HT-29 (cell line): Measurements from ENCODE around the gene GJA1. TPM values are rescaled to one million over a fixed set of nuclear protein-coding genes. Genes with fewer than 3 reads are reported as not detected.

ENCODE experiments used
- DNase-seq: peaks from one replicate; pipeline ENCODE4 v3.0.0-alpha.2; 2015; ENCODE audit warnings: low spot score
- small RNA-seq: library from RNA; depleted of rRNA; stranded (forward); fragments of <200 nt; gene quantifications from one replicate; pipeline ENCODE3, GENCODE V24; 2014
- total RNA-seq: library from RNA; depleted of rRNA; stranded (reverse); fragments of >200 nt; shearing (Covaris generic); gene quantifications from 2 replicates; pipeline ENCODE4 v1.2.3, GENCODE V29; 2014; rRNA removed

GJA1 gene
- total RNA-seq, 1 experiment from 2014 or later: 0.03 TPM

DNA sequence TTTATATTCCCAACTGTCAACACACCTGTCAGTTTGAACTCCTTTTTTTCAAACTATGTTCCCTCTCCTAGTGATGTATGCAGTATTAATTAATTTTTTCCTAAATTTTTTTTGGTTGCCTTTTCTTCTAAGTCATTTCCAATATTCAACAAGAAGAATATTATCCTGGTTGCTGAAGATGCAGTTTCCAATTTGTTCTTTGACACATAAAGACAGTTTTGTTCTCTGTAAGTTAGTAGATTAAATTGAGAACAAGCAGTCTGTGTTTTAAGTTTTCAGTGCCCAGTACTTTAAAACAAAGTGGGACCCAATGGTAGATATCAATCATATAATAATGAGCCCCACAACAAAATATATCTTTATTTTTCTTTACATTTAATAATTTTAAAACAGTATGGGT, 47.3 kb downstream of the GJA1 start:
- no peak for DNase-seq

DNA sequence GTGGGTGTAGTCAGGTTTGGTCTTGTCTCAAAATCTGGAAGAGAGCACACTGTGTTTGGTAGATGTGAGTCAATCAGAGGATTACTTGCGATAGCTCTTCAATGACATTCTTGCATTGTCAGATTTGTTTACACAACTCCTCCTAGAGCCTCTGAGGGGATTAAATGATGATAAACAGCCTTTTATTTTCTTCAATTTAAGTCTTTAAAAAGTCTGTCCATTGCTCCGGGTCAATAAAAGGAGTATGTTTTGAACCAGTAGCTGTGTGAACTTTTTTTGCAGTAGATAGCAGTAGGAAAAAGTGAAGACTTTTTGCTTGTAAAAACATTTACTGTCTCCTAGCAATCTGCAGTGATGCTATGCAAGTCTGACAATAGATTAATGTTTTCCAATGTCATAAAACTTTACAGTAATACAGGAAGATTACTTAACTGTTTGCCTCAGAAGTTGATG, 49.9 kb downstream of the GJA1 start:
- DNase-seq: no peak

DNA sequence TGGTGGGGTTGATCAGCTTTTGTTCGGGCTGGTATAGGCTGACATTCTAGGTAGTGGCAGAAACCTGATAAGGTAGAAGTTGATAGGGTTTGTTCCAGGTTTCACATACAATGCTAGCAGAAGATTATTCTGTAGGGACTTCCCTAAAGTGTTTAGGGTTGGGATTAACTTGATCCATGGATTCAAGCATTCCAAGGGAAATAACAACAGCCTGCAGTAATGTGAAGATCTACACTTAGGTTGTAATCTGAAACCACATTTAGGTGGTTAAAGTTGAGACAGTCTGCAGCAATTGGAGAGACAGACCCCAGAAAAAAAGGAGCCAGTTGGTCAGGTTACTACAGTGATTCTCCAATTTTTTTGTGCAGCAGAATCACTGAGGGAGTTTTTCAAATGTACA, 56.1 kb downstream of the GJA1 start:
- no peak for DNase-seq

DNA sequence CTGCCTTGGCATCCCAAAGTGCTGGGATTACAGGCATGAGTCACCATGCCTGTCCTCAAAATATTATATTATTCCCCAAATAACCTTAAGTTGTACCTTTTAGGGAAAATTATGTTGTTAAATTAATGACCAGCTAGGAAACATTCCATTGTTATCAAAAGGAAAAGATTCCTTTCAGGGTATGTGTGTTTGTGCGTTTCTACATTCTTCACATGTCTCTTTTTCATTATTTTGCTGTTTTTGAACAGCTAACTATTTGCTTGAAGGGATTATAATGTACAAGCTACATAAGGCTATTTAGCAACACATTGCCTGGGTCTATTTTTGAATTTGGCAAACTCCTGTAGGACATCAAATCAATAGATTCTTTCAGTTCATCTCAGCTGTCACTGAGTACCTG, 57.1 kb downstream of the GJA1 start:
- DNase-seq: no peak

DNA sequence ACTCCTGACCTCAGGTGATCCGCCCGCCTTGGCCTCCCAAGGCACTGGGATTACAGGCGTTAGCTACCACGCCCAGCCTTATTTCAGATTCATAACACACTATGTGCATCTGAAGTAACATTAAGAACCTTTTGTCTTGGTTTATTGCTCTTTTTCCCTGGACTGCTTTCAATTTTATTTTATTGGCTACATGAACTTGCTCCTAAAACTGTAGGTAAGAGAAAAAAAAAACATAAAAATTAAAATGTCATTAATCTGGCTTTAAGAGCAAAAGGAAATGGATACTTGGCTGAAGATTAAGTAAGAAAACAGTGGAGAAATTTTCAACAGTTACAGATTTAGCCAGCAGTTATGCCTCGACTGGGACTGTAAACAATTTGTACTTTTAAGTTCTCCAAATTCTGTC, 62.5 kb downstream of the GJA1 start:
- no peak for DNase-seq

DNA sequence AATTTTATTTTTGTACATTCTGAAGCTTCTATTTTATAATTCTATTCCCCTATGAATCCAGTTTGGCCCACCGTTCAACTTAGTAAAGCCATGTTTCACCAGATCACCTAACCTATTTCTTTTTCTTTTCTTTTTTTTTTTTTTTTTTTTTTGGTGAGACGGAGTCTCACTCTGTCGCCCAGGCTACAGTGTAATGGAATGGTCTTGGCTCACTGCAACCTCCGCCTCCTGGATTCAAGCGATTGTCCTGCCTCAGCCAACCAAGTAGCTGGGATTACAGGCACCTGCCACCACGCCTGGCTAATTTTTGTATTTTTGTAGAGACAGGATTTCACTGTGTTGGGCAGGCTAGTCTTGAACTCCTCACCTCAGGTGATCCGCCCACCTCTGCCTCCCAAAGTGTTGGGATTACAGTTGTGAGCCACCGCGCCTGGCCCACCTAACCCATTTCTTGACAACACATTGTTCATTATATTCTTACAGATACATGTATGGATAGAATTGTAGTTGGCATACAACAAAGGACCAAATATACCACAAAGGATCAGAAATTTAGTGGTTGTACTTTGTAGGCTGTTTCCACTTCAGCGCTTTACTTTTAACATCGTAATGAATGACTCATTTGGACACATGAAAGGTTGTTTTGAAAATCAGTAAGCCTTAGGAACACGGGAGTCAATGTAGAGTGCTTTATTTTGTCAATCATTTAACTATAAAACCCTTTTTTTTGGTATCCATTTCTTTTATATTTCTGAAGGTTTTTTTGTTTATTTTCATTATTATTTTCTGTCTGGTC, 63.2 kb downstream of the GJA1 start:
- DNase-seq: no peak

Small RNA genes lying within 50 kb of the gene (small RNA-seq; reads per million reads assigned to genes)
- gene RNU4-35P: not detected

Other genes starting within 250 kb of the GJA1 start
- gene TBC1D32, start 101.2 kb upstream of the GJA1 start, total RNA-seq: 1.3 and 4.2 TPM in 2 replicates